ENCODE measurements around the gene KIF25. TPM values are rescaled to one million over a fixed set of nuclear protein-coding genes. Genes with fewer than 3 reads are reported as not detected.

Gene KIF25
- polyA plus RNA-seq, 1 donor from 2014 or later, result not detected

DNA sequence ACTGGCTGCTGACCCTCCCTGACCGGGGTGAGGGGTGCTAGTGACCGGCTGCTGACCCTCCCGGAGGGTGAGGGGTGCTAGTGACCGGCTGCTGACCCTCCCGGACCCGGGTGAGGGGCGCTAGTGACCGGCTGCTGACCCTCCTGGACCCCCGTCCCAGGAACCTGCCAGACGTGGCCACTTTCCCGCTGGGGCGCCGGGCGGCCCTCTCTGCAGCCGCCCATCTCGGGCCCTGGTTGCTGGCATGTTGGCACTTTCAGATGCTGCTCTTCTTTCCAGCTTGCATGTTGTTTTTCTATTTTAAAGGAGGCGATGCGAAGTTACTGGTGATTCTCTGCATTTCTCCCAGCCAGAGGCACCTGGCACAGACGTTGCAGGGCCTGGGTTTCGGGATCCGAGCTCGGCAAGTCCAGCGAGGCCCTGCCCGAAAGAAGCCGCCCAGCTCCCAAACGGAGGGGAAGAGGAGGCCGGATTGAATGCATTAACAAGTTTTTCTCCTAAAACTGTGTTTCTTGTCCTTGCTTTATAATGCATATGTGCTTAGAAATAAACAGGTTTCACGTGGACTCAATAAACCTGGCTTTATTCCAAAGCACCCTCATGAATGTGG is 47.2 kb downstream of the KIF25 start:
- no peak overlapping the region for H3K27ac ChIP-seq (ENCODE audit: low read length)

DNA sequence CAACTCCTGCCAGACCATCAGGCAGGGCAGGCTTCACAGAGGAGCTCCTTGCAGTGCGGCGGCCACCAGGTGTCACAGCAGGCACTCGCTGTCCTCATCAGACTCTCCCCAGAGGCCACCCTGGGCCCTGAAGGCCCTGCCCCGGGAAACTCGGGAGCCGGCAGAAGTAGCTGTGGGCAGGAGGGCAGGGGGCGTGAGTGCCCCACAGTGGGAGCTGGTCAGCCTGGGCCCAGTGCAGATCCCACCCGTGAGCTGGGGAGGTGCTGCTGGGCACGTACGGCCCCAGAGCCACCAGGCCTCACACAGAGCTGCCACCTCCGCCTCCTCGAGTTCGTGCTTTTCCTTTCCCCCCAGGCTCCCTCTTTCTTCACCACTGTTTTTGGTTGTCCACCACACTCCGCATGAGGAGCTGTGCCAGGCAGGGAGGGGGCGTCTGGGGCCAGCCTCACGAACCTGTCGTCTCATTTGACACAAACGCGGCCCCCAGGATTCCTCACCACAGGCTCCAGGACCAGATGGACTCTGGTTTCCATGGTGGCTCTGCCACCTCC is 47.7 kb downstream of the KIF25 start:
- no peak for TF ChIP-seq POLR2AphosphoS5 (IDR thresholded peaks at IDR 0.05)
- Histone ChIP-seq H3K9ac (ENCODE audit: low read length) (no peak overlapping the region), H3K27me3 (ENCODE audit: insufficient read depth, low read depth, low read length) (no peaks in the 10 kb centered on the region), H3K9me2 (ENCODE audit: insufficient read depth, low read length) (no peaks in the 10 kb centered on the region), H3F3A (ENCODE audit: insufficient read depth, low read length, poor library complexity, severe bottlenecking) (no peaks in the 10 kb centered on the region), H2AFZ (ENCODE audit: low read depth, low read length) (no peak overlapping the region), H3K27ac (ENCODE audit: low read length) (no peak overlapping the region), H3K36me3 (ENCODE audit: insufficient read depth, low read length) (no peaks in the 10 kb centered on the region), H3K4me2 (ENCODE audit: low read length) (no peak overlapping the region), H3K9me3 (ENCODE audit: low read length) (no peaks in the 10 kb centered on the region), H3K79me2 (replicated peaks; ENCODE audit: insufficient read depth, low read length) (no peaks in the 10 kb centered on the region), H3K4me3 (ENCODE audit: low read length) (no peak overlapping the region), H4K20me1 (ENCODE audit: insufficient read depth) (no peaks in the 10 kb centered on the region)

More for the DNA sequence above, 47.2 kb downstream of the KIF25 start:
- Histone ChIP-seq H3K36me3 (ENCODE audit: insufficient read depth, low read length) (no peaks in the 10 kb centered on the region), H3K4me2 (ENCODE audit: low read length) (no peak overlapping the region), H3K9me3 (ENCODE audit: low read length) (peaks cover under 1% of the 10 kb centered on the region), H4K20me1 (ENCODE audit: insufficient read depth) (no peaks in the 10 kb centered on the region), H3K79me2 (replicated peaks; ENCODE audit: insufficient read depth, low read length) (no peaks in the 10 kb centered on the region), H3K9ac (ENCODE audit: low read length) (no peak overlapping the region), H3K4me3 (ENCODE audit: low read length) (no peak overlapping the region), H3F3A (ENCODE audit: insufficient read depth, low read length, poor library complexity, severe bottlenecking) (no peaks in the 10 kb centered on the region), H2AFZ (ENCODE audit: low read depth, low read length) (no peak overlapping the region), H3K27me3 (ENCODE audit: insufficient read depth, low read depth, low read length) (no peaks in the 10 kb centered on the region), H3K9me2 (ENCODE audit: insufficient read depth, low read length) (no peaks in the 10 kb centered on the region)
- TF ChIP-seq, protein P1, sequence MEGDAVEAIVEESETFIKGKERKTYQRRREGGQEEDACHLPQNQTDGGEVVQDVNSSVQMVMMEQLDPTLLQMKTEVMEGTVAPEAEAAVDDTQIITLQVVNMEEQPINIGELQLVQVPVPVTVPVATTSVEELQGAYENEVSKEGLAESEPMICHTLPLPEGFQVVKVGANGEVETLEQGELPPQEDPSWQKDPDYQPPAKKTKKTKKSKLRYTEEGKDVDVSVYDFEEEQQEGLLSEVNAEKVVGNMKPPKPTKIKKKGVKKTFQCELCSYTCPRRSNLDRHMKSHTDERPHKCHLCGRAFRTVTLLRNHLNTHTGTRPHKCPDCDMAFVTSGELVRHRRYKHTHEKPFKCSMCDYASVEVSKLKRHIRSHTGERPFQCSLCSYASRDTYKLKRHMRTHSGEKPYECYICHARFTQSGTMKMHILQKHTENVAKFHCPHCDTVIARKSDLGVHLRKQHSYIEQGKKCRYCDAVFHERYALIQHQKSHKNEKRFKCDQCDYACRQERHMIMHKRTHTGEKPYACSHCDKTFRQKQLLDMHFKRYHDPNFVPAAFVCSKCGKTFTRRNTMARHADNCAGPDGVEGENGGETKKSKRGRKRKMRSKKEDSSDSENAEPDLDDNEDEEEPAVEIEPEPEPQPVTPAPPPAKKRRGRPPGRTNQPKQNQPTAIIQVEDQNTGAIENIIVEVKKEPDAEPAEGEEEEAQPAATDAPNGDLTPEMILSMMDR (IDR thresholded peaks at IDR 0.05; ENCODE audit: poor library complexity, severe bottlenecking), result no peak
- TF ChIP-seq EZH2 (IDR thresholded peaks at IDR 0.05; ENCODE audit: borderline replicate concordance, insufficient read depth, low read length, poor library complexity, severe bottlenecking) (no peak), RAD21 (conservative IDR thresholded peaks at IDR 0.05) (no peak), TAF1 (IDR thresholded peaks at IDR 0.05; ENCODE audit: low read depth) (no peak), SMC3 (conservative IDR thresholded peaks at IDR 0.05; ENCODE audit: poor library complexity) (no peak), POLR2AphosphoS5 (IDR thresholded peaks at IDR 0.05) (no peak), MXI1 (conservative IDR thresholded peaks at IDR 0.05; ENCODE audit: poor library complexity, severe bottlenecking) (no peak), EP300 (conservative IDR thresholded peaks at IDR 0.05; ENCODE audit: poor library complexity, severe bottlenecking) (no peak)
- TF ChIP-seq, protein P2, sequence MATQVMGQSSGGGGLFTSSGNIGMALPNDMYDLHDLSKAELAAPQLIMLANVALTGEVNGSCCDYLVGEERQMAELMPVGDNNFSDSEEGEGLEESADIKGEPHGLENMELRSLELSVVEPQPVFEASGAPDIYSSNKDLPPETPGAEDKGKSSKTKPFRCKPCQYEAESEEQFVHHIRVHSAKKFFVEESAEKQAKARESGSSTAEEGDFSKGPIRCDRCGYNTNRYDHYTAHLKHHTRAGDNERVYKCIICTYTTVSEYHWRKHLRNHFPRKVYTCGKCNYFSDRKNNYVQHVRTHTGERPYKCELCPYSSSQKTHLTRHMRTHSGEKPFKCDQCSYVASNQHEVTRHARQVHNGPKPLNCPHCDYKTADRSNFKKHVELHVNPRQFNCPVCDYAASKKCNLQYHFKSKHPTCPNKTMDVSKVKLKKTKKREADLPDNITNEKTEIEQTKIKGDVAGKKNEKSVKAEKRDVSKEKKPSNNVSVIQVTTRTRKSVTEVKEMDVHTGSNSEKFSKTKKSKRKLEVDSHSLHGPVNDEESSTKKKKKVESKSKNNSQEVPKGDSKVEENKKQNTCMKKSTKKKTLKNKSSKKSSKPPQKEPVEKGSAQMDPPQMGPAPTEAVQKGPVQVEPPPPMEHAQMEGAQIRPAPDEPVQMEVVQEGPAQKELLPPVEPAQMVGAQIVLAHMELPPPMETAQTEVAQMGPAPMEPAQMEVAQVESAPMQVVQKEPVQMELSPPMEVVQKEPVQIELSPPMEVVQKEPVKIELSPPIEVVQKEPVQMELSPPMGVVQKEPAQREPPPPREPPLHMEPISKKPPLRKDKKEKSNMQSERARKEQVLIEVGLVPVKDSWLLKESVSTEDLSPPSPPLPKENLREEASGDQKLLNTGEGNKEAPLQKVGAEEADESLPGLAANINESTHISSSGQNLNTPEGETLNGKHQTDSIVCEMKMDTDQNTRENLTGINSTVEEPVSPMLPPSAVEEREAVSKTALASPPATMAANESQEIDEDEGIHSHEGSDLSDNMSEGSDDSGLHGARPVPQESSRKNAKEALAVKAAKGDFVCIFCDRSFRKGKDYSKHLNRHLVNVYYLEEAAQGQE (IDR thresholded peaks at IDR 0.05; ENCODE audit: borderline replicate concordance), result no peak
